ENCODE data around the gene ABI3BP. TPM values are rescaled to one million over a fixed set of nuclear protein-coding genes. Genes with fewer than 3 reads are reported as not detected.
A peak's percentile ranks its signal among the peaks of the same experiment; 100 is the strongest.

Gene ABI3BP
- polyA plus RNA-seq, 1 of the 3 experiments (the other 2 are of a cell fraction): 8.4 TPM

DNA sequence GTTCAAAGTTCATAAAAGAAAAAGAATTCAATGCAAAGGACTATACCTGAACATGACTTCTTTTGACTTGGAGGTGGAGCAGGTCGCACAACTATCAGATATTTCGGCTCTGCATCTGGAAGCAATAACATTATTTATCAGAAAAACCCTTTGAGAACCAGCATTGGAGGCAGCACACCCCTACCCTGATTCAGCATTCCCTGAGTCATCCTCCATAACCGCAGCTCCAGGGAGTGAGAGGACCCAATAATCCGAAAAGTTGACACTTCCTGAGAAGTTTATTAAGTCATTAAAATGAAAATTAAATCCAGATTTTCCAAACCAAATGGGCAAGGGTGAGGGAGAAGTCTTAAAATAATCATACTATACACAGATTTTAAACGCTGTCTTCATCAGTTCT lies 90.6 kb downstream of the ABI3BP start:
- H3K4me2 ChIP-seq: no peak overlapping the region
- peaks cover 11% of the 10 kb centered on the region for H3F3A ChIP-seq (replicated peaks; ENCODE audit: insufficient read depth)
- CTCF ChIA-PET: interaction anchor here (0.7 to 1.4 kb wide), 2 partner anchors 10 to 1326 kb away, joined by 3 read pairs; no protein-coding TSS in a partner anchor
- H2AFZ ChIP-seq (ENCODE audit: low read depth): no peak overlapping the region
- DNase-seq: no peak
- no peak overlapping the region for H3K27ac ChIP-seq (ENCODE audit: low read depth in 2 of 2, low read length in 1 of 2)
- H3K4me3 ChIP-seq (ENCODE audit: low read depth in 2 of 2, low read length in 1 of 2): no peak overlapping the region
- H4K20me1 ChIP-seq (ENCODE audit: insufficient read depth): no peaks in the 10 kb centered on the region
- WGBS (ENCODE audit: low lambda C conversion rate): 64% methylated on average over 5 of the region's 5 CpGs
- no peak overlapping the region for H3K9ac ChIP-seq
- H3K4me1 ChIP-seq (ENCODE audit: control insufficient read depth in 1 of 2, insufficient read depth in 2 of 2, low read depth in 1 of 2, low read length in 1 of 2): peaks cover 0 to 19% of the 10 kb centered on the region in 2 experiments; a peak in 2 of 4 replicates
- no peaks in the 10 kb centered on the region for H3K79me2 ChIP-seq (ENCODE audit: insufficient read depth)
- no peaks in the 10 kb centered on the region for H3K9me2 ChIP-seq
- no peaks in the 10 kb centered on the region for H3K9me3 ChIP-seq
- POLR2A ChIA-PET: no interaction called here
- H3K27me3 ChIP-seq (ENCODE audit: insufficient read depth): no peaks in the 10 kb centered on the region
- TF ChIP-seq RXRA (IDR thresholded peaks at IDR 0.05; ENCODE audit: borderline replicate concordance, low read depth) (no peak), TCF12 (IDR thresholded peaks at IDR 0.05) (peak; percentile 71; the same call in 1 of the 2 replicates), YY1 (IDR thresholded peaks at IDR 0.05; ENCODE audit: low read depth) (no peak), FOSL2 (IDR thresholded peaks at IDR 0.05; ENCODE audit: borderline replicate concordance, low read depth) (peak; percentile 28; the same call in 1 of the 2 replicates)
- no peaks in the 10 kb centered on the region for H3K36me3 ChIP-seq (replicated peaks in 1 of 2; ENCODE audit: control insufficient read depth in 1 of 2, insufficient read depth in 2 of 2, low read length in 1 of 2)

DNA sequence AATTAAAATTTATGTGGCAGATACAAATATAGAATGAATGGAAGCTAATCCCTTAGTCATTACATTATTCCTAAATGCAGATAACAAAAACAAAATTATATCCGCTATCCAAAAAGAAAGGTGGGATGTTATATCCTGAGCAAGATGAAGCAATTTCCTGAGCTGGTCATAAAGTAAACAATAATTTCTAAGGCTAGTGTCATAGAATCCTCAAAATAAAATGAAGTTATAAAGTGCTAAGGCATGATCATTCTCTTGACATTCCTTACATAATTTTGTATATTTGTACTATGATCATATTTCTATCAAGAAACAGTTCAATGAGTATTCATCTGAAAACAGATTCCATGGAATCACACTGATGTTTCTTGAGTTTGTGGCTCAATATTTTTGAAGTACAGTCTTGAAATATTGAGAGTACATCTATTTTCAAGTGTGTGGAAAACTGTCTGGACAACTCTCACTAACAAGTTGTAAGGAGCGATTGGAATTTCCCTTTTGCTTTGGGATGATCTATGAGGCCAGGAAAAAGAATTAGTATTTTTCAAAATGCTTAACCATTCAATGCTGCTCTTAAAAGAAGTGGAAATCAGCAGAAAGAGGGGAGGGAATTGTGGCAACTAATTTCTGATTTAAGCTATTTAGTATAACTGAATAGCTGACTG lies 92.4 kb downstream of the ABI3BP start:
- peak overlapping the region in 1 of 2 experiments; percentile 31; a peak in 2 of 4 replicates for H3K27ac ChIP-seq (ENCODE audit: low read depth in 2 of 2, low read length in 1 of 2)
- POLR2A ChIA-PET: no interaction called here
- no peaks in the 10 kb centered on the region for H3K79me2 ChIP-seq (ENCODE audit: insufficient read depth)
- peaks cover 11% of the 10 kb centered on the region for H3F3A ChIP-seq (replicated peaks; ENCODE audit: insufficient read depth)
- no peak for DNase-seq
- peak overlapping the region; percentile 18; the same call in 1 of the 2 replicates for H2AFZ ChIP-seq (ENCODE audit: low read depth)
- H4K20me1 ChIP-seq (ENCODE audit: insufficient read depth): no peaks in the 10 kb centered on the region
- no peak for TF ChIP-seq YY1 (IDR thresholded peaks at IDR 0.05; ENCODE audit: low read depth)
- TF ChIP-seq SMC3 (IDR thresholded peaks at IDR 0.05; ENCODE audit: low read depth, low read length): no peak
- no peak for TF ChIP-seq EP300 (IDR thresholded peaks at IDR 0.05; ENCODE audit: borderline replicate concordance in 1 of 2, low read depth in 1 of 2, low read length in 1 of 2)
- no peak for TF ChIP-seq FOXM1 (IDR thresholded peaks at IDR 0.05; ENCODE audit: low read depth)
- no peak for TF ChIP-seq TAF1 (IDR thresholded peaks at IDR 0.05; ENCODE audit: borderline replicate concordance, low read depth, low read length)
- TF ChIP-seq TCF12 (IDR thresholded peaks at IDR 0.05): no peak
- no peak for TF ChIP-seq RFX5 (IDR thresholded peaks at IDR 0.05; ENCODE audit: low read length)
- TF ChIP-seq, protein P1, sequence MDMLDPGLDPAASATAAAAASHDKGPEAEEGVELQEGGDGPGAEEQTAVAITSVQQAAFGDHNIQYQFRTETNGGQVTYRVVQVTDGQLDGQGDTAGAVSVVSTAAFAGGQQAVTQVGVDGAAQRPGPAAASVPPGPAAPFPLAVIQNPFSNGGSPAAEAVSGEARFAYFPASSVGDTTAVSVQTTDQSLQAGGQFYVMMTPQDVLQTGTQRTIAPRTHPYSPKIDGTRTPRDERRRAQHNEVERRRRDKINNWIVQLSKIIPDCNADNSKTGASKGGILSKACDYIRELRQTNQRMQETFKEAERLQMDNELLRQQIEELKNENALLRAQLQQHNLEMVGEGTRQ (IDR thresholded peaks at IDR 0.05; ENCODE audit: borderline replicate concordance, low read depth, low read length): no peak
- no peak for TF ChIP-seq MEF2A (IDR thresholded peaks at IDR 0.05; ENCODE audit: borderline replicate concordance, low read depth)
- TF ChIP-seq NRF1 (IDR thresholded peaks at IDR 0.05; ENCODE audit: low read depth, low read length): no peak
- TF ChIP-seq, protein P2, sequence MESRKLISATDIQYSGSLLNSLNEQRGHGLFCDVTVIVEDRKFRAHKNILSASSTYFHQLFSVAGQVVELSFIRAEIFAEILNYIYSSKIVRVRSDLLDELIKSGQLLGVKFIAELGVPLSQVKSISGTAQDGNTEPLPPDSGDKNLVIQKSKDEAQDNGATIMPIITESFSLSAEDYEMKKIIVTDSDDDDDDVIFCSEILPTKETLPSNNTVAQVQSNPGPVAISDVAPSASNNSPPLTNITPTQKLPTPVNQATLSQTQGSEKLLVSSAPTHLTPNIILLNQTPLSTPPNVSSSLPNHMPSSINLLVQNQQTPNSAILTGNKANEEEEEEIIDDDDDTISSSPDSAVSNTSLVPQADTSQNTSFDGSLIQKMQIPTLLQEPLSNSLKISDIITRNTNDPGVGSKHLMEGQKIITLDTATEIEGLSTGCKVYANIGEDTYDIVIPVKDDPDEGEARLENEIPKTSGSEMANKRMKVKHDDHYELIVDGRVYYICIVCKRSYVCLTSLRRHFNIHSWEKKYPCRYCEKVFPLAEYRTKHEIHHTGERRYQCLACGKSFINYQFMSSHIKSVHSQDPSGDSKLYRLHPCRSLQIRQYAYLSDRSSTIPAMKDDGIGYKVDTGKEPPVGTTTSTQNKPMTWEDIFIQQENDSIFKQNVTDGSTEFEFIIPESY (IDR thresholded peaks at IDR 0.05; ENCODE audit: borderline replicate concordance, low read depth): no peak
- TF ChIP-seq, protein P3, sequence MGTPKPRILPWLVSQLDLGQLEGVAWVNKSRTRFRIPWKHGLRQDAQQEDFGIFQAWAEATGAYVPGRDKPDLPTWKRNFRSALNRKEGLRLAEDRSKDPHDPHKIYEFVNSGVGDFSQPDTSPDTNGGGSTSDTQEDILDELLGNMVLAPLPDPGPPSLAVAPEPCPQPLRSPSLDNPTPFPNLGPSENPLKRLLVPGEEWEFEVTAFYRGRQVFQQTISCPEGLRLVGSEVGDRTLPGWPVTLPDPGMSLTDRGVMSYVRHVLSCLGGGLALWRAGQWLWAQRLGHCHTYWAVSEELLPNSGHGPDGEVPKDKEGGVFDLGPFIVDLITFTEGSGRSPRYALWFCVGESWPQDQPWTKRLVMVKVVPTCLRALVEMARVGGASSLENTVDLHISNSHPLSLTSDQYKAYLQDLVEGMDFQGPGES (IDR thresholded peaks at IDR 0.05; ENCODE audit: low read depth, low read length): no peak
- TF ChIP-seq TEAD4 (IDR thresholded peaks at IDR 0.05; ENCODE audit: borderline replicate concordance, insufficient read depth): no peak
- no peak for TF ChIP-seq RAD21 (IDR thresholded peaks at IDR 0.05; ENCODE audit: low read length)
- TF ChIP-seq, protein P4, sequence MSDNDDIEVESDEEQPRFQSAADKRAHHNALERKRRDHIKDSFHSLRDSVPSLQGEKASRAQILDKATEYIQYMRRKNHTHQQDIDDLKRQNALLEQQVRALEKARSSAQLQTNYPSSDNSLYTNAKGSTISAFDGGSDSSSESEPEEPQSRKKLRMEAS (IDR thresholded peaks at IDR 0.05; ENCODE audit: low read depth): no peak
- TF ChIP-seq GABPA (IDR thresholded peaks at IDR 0.05; ENCODE audit: low read depth): no peak
- TF ChIP-seq SIN3A (IDR thresholded peaks at IDR 0.05; ENCODE audit: borderline replicate concordance, low read depth, low read length): no peak
- 96% methylated on average over 2 of the region's 2 CpGs for WGBS (ENCODE audit: low lambda C conversion rate)
- H3K36me3 ChIP-seq (replicated peaks in 1 of 2; ENCODE audit: control insufficient read depth in 1 of 2, insufficient read depth in 2 of 2, low read length in 1 of 2): no peaks in the 10 kb centered on the region
- no peak overlapping the region for H3K9ac ChIP-seq
- no peaks in the 10 kb centered on the region for H3K9me2 ChIP-seq
- peaks cover 0 to 19% of the 10 kb centered on the region in 2 experiments for H3K4me1 ChIP-seq (ENCODE audit: control insufficient read depth in 1 of 2, insufficient read depth in 2 of 2, low read depth in 1 of 2, low read length in 1 of 2)
- CTCF ChIA-PET: no interaction called here
- H3K4me2 ChIP-seq: no peak overlapping the region
- no peak overlapping the region for H3K4me3 ChIP-seq (ENCODE audit: low read depth in 2 of 2, low read length in 1 of 2)
- no peaks in the 10 kb centered on the region for H3K9me3 ChIP-seq
- H3K27me3 ChIP-seq (ENCODE audit: insufficient read depth): no peaks in the 10 kb centered on the region
